ENCODE data around the gene TYW1B.
"Not testable (repeated sequence)": the region's sequence is repeated elsewhere in the genome, so short reads cannot be mapped to it uniquely, and the experiment has no call there.

- TF ChIP-seq CTCF, EP300, POLR2AphosphoS5 (IDR thresholded peaks at IDR 0.05): not testable (repeated sequence)
Observed at GRCh38 chr7:72531048-72531447, 297.0 kb downstream of the TYW1B start.
